ENCODE results near the gene TMEM43.

Gene TMEM43

DNA sequence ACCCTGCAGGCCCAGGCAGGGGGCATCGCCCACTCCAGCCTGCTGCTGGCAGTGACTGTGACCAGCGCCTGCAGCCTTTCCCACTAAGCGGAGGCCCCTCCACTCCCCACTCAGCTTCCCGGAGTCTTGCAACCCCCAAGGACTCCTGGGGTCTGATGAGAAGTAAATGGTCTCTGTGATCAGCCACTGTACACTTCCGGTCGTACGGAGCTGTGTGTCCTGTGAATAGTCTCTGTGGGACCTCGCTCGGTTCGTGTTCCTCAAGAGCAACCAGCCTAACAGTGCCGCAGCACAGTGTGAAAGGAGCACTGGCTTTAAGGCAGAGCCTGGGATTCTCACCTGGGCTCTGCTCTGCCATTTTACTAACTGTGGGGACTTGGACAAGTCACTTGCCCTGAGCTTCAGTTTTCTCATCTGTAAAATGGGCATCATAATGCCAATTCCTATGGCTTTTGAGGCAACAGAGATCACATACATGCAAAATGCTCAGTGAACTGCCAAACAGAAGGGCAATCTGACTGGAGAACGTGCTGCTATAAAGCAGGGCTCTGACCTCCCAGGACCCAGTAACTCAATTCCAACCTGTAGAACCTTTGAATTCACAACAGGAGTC lies 26.7 kb downstream of the TMEM43 start:
- peaks cover 25 to 89% of the 10 kb centered on the region in 2 donors for H3K36me3 ChIP-seq (replicated peaks in 1 of 2; ENCODE audit: control insufficient read depth in 2 of 2, insufficient read depth in 2 of 2, low read length in 2 of 2)
- H3K4me1 ChIP-seq (ENCODE audit: control insufficient read depth in 2 of 2, insufficient read depth in 1 of 2, low read depth in 1 of 2, low read length in 2 of 2): no peaks in the 10 kb centered on the region
- no peak for DNase-seq (ENCODE audit: low spot score)
- no peak overlapping the region for H3K27ac ChIP-seq (replicated peaks; ENCODE audit: low read length)
- H3K9me3 ChIP-seq (replicated peaks in 1 of 2; ENCODE audit: control insufficient read depth in 2 of 2, insufficient read depth in 1 of 2, low read depth in 1 of 2, low read length in 2 of 2): no peaks in the 10 kb centered on the region
- no peak overlapping the region for H3K23ac ChIP-seq (ENCODE audit: low read depth, low read length, poor library complexity)
- H2BK12ac ChIP-seq (ENCODE audit: low read length): no peak overlapping the region
- no peak overlapping the region for H2BK120ac ChIP-seq (ENCODE audit: low read depth, low read length)
- no CpG with 5 or more reads among the region's 12 CpGs for WGBS, 2 donors (ENCODE audit: extremely low coverage in 2 of 2, insufficient read length in 2 of 2, insufficient replicate concordance in 1 of 2)
- H3K18ac ChIP-seq (ENCODE audit: low read length): no peak overlapping the region
- no peaks in the 10 kb centered on the region for H3K79me1 ChIP-seq (ENCODE audit: low read depth, low read length)
- no peak overlapping the region for H3K4me3 ChIP-seq (ENCODE audit: low read length in 2 of 2)
- H3K9ac ChIP-seq (ENCODE audit: low read depth, low read length, poor library complexity): no peak overlapping the region
- H2AFZ ChIP-seq (ENCODE audit: low read length): no peak overlapping the region
- H2BK5ac ChIP-seq (ENCODE audit: low read length): no peak overlapping the region
- H3K4ac ChIP-seq (ENCODE audit: low read length): no peak overlapping the region
- H3K4me2 ChIP-seq (ENCODE audit: insufficient read depth, low read length, poor library complexity, severe bottlenecking): no peak overlapping the region
- no peak overlapping the region for H3K14ac ChIP-seq (ENCODE audit: low read length)
- no peaks in the 10 kb centered on the region for H3K27me3 ChIP-seq (ENCODE audit: control insufficient read depth in 3 of 3, insufficient read depth in 3 of 3, low read depth in 1 of 3, low read length in 3 of 3)
- H2AK5ac ChIP-seq (ENCODE audit: low read depth, low read length): no peak overlapping the region
- no peak overlapping the region for H4K91ac ChIP-seq (ENCODE audit: low read depth, low read length, poor library complexity)
- H2BK15ac ChIP-seq (ENCODE audit: low read length): no peak overlapping the region
- no peak overlapping the region for H4K8ac ChIP-seq (ENCODE audit: low read depth, low read length)

DNA sequence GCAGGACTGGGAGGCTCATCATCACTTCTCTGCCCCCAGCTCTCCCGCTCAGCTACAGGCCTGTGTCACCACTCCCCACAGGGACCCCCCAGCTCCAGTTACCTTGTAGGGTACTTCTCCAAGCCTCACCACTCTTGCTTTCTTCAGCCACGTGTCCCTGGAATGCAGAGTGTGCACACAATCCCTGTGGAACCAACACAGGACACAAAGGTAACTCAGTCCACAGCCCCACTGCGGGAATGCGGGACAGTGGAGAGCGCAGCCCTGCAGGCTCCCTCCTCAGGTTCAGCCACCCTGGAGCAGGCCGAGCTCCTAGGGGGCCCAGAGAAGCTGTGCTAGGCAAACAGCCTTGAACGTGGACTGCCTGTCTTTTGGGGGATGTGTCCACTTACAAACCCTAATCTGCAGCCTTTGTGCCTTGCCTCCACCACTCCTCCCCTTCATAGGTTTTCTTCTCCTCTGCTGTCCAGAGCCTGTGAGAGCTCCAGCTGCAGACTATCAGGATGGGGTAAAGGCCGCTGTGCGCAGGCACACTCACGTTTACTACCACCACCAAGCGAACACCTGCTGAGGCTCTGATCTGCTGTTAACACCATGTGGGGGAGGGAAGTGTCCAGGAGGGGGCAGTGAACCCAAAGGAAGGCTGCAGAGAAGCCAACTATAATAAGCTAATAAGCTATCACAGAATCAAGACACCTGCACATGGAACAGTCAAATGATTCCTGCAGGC lies 27.5 kb downstream of the TMEM43 start:
- Histone ChIP-seq H3K4me3 (ENCODE audit: low read length in 2 of 2) (no peak overlapping the region), H2AK5ac (ENCODE audit: low read depth, low read length) (no peak overlapping the region), H2AFZ (ENCODE audit: low read length) (no peak overlapping the region), H3K9me3 (replicated peaks in 1 of 2; ENCODE audit: control insufficient read depth in 2 of 2, insufficient read depth in 1 of 2, low read depth in 1 of 2, low read length in 2 of 2) (no peaks in the 10 kb centered on the region), H2BK15ac (ENCODE audit: low read length) (no peak overlapping the region), H4K8ac (ENCODE audit: low read depth, low read length) (no peak overlapping the region), H3K27me3 (ENCODE audit: control insufficient read depth in 3 of 3, insufficient read depth in 3 of 3, low read depth in 1 of 3, low read length in 3 of 3) (no peaks in the 10 kb centered on the region), H2BK5ac (ENCODE audit: low read length) (no peak overlapping the region), H3K4me2 (ENCODE audit: insufficient read depth, low read length, poor library complexity, severe bottlenecking) (no peak overlapping the region), H3K4me1 (ENCODE audit: control insufficient read depth in 2 of 2, insufficient read depth in 1 of 2, low read depth in 1 of 2, low read length in 2 of 2) (no peaks in the 10 kb centered on the region), H3K23ac (ENCODE audit: low read depth, low read length, poor library complexity) (no peak overlapping the region), H3K14ac (ENCODE audit: low read length) (no peak overlapping the region), H3K9ac (ENCODE audit: low read depth, low read length, poor library complexity) (no peak overlapping the region), H2BK120ac (ENCODE audit: low read depth, low read length) (no peak overlapping the region), H3K27ac (replicated peaks; ENCODE audit: low read length) (no peak overlapping the region), H3K18ac (ENCODE audit: low read length) (no peak overlapping the region), H2BK12ac (ENCODE audit: low read length) (no peak overlapping the region), H3K36me3 (replicated peaks in 1 of 2; ENCODE audit: control insufficient read depth in 2 of 2, insufficient read depth in 2 of 2, low read length in 2 of 2) (peaks cover 26 to 89% of the 10 kb centered on the region in 2 donors), H3K79me1 (ENCODE audit: low read depth, low read length) (no peaks in the 10 kb centered on the region), H4K91ac (ENCODE audit: low read depth, low read length, poor library complexity) (no peak overlapping the region), H3K4ac (ENCODE audit: low read length) (no peak overlapping the region)
- DNase-seq (ENCODE audit: low spot score): no peak
- WGBS, 2 donors (ENCODE audit: extremely low coverage in 2 of 2, insufficient read length in 2 of 2, insufficient replicate concordance in 1 of 2): no CpG with 5 or more reads among the region's 11 CpGs

DNA sequence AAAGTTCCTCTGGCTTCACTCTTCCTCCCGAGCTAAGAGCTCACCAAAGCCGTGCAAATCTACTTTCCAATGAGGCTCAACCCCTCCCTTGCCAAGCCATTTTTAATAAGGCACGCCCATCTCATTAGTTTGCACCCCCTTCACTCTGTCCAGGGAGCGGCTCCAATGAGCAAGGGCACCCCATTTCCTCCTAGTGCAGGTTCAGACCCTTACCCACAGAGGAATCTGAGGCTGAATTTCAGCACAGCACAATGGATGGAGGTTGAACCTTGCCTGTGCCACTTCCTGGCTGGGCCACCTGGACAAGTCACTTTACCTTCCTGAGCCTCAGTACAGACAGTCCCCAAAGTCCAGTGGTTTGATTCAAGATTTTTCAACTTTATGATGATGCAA lies 28.1 kb downstream of the TMEM43 start:
- Histone ChIP-seq H3K4me1 (ENCODE audit: control insufficient read depth in 2 of 2, insufficient read depth in 1 of 2, low read depth in 1 of 2, low read length in 2 of 2) (no peaks in the 10 kb centered on the region), H3K14ac (ENCODE audit: low read length) (no peak overlapping the region), H4K8ac (ENCODE audit: low read depth, low read length) (no peak overlapping the region), H2AFZ (ENCODE audit: low read length) (no peak overlapping the region), H3K4me3 (ENCODE audit: low read length in 2 of 2) (no peak overlapping the region), H3K79me1 (ENCODE audit: low read depth, low read length) (no peaks in the 10 kb centered on the region), H3K27me3 (ENCODE audit: control insufficient read depth in 3 of 3, insufficient read depth in 3 of 3, low read depth in 1 of 3, low read length in 3 of 3) (no peaks in the 10 kb centered on the region), H3K9ac (ENCODE audit: low read depth, low read length, poor library complexity) (peak overlapping the region; percentile 32), H3K36me3 (replicated peaks in 1 of 2; ENCODE audit: control insufficient read depth in 2 of 2, insufficient read depth in 2 of 2, low read length in 2 of 2) (peaks cover 27 to 89% of the 10 kb centered on the region in 2 donors), H3K23ac (ENCODE audit: low read depth, low read length, poor library complexity) (no peak overlapping the region), H2BK120ac (ENCODE audit: low read depth, low read length) (no peak overlapping the region), H3K9me3 (replicated peaks in 1 of 2; ENCODE audit: control insufficient read depth in 2 of 2, insufficient read depth in 1 of 2, low read depth in 1 of 2, low read length in 2 of 2) (no peaks in the 10 kb centered on the region), H3K4ac (ENCODE audit: low read length) (no peak overlapping the region), H3K4me2 (ENCODE audit: insufficient read depth, low read length, poor library complexity, severe bottlenecking) (no peak overlapping the region), H3K27ac (replicated peaks; ENCODE audit: low read length) (no peak overlapping the region), H4K91ac (ENCODE audit: low read depth, low read length, poor library complexity) (no peak overlapping the region), H2BK5ac (ENCODE audit: low read length) (no peak overlapping the region), H2BK12ac (ENCODE audit: low read length) (no peak overlapping the region), H2AK5ac (ENCODE audit: low read depth, low read length) (no peak overlapping the region), H2BK15ac (ENCODE audit: low read length) (no peak overlapping the region), H3K18ac (ENCODE audit: low read length) (no peak overlapping the region)
- no peak for DNase-seq (ENCODE audit: low spot score)
- no CpG with 5 or more reads among the region's 4 CpGs for WGBS, 2 donors (ENCODE audit: extremely low coverage in 2 of 2, insufficient read length in 2 of 2, insufficient replicate concordance in 1 of 2)

DNA sequence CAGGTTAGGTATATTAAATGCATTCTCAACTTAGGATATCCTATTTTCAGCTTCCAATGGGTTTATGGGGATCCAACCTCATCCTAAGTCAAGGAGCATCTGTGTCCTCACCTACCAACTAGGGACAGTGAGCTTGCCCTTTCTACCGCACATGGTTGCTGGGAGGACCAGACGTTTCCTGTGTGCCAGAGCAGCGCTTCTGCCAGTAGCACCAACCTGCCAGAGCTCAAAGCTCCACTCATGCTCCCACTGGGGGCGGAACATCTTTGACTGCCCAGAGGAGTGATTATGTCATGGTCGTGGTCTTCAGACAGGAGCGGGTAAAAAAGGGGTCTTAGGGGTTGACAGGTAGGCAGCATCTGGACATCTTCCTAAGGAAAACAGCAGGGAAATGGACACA lies 28.8 kb downstream of the TMEM43 start:
- no CpG with 5 or more reads among the region's 6 CpGs for WGBS, 2 donors (ENCODE audit: extremely low coverage in 2 of 2, insufficient read length in 2 of 2, insufficient replicate concordance in 1 of 2)
- Histone ChIP-seq H3K23ac (ENCODE audit: low read depth, low read length, poor library complexity) (no peak overlapping the region), H3K18ac (ENCODE audit: low read length) (no peak overlapping the region)

More for the DNA sequence above, 28.8 kb downstream of the TMEM43 start:
- H2BK120ac ChIP-seq (ENCODE audit: low read depth, low read length): no peak overlapping the region
- H3K4ac ChIP-seq (ENCODE audit: low read length): no peak overlapping the region
- H3K9me3 ChIP-seq (replicated peaks in 1 of 2; ENCODE audit: control insufficient read depth in 2 of 2, insufficient read depth in 1 of 2, low read depth in 1 of 2, low read length in 2 of 2): no peaks in the 10 kb centered on the region
- no peak overlapping the region for H3K27ac ChIP-seq (replicated peaks; ENCODE audit: low read length)
- H2BK5ac ChIP-seq (ENCODE audit: low read length): no peak overlapping the region
- no peak overlapping the region for H3K4me3 ChIP-seq (ENCODE audit: low read length in 2 of 2)
- no peak overlapping the region for H2AK5ac ChIP-seq (ENCODE audit: low read depth, low read length)
- no peak overlapping the region for H2AFZ ChIP-seq (ENCODE audit: low read length)
- H3K4me1 ChIP-seq (ENCODE audit: control insufficient read depth in 2 of 2, insufficient read depth in 1 of 2, low read depth in 1 of 2, low read length in 2 of 2): no peaks in the 10 kb centered on the region
- no peak for DNase-seq (ENCODE audit: low spot score)
- H3K79me1 ChIP-seq (ENCODE audit: low read depth, low read length): no peaks in the 10 kb centered on the region
- no peak overlapping the region for H3K9ac ChIP-seq (ENCODE audit: low read depth, low read length, poor library complexity)
- H4K91ac ChIP-seq (ENCODE audit: low read depth, low read length, poor library complexity): no peak overlapping the region
- H2BK15ac ChIP-seq (ENCODE audit: low read length): no peak overlapping the region
- no peak overlapping the region for H3K14ac ChIP-seq (ENCODE audit: low read length)
- H3K27me3 ChIP-seq (ENCODE audit: control insufficient read depth in 3 of 3, insufficient read depth in 3 of 3, low read depth in 1 of 3, low read length in 3 of 3): no peaks in the 10 kb centered on the region
- H3K4me2 ChIP-seq (ENCODE audit: insufficient read depth, low read length, poor library complexity, severe bottlenecking): no peak overlapping the region
- H4K8ac ChIP-seq (ENCODE audit: low read depth, low read length): no peak overlapping the region
- peaks cover 33 to 89% of the 10 kb centered on the region in 2 donors for H3K36me3 ChIP-seq (replicated peaks in 1 of 2; ENCODE audit: control insufficient read depth in 2 of 2, insufficient read depth in 2 of 2, low read length in 2 of 2)
- H2BK12ac ChIP-seq (ENCODE audit: low read length): no peak overlapping the region

All from neuronal stem cell (in vitro differentiated cells).